Mucosa of rectum (tissue), 2 donors: ENCODE data around the gene DTD2.

Experiments
- H3K27ac ChIP-seq, 2 donors: one replicate each; pipeline ENCODE4 v1.7.0; 2013; ENCODE audit warnings: inconsistent platforms in 2 of 2, low read depth in 2 of 2, low read length in 2 of 2
- H3K27me3 ChIP-seq, 2 donors: one replicate each; pipeline ENCODE4 v1.7.0; 2013; ENCODE audit warnings: low read length in 2 of 2; ENCODE audit not compliant: control insufficient read depth in 2 of 2, insufficient read depth in 2 of 2
- H3K36me3 ChIP-seq, 2 donors: one replicate each; pipeline ENCODE4 v1.7.0; 2013; ENCODE audit warnings: low read length in 2 of 2; ENCODE audit not compliant: control insufficient read depth in 2 of 2, insufficient read depth in 2 of 2
- H3K4me1 ChIP-seq, 2 donors: one replicate each; pipeline ENCODE4 v1.7.0; 2013; ENCODE audit warnings: low read length in 2 of 2, mild to moderate bottlenecking in 1 of 2; ENCODE audit not compliant: control insufficient read depth in 2 of 2, insufficient read depth in 2 of 2
- H3K4me3 ChIP-seq, 2 donors: one replicate each; pipeline ENCODE4 v1.7.0; 2013; ENCODE audit warnings: low read length in 2 of 2
- H3K9ac ChIP-seq, 2 donors: one replicate each; pipeline ENCODE4 v1.7.0; 2013; ENCODE audit warnings: low read length in 2 of 2, low read depth in 1 of 2, mild to moderate bottlenecking in 1 of 2
- H3K9me3 ChIP-seq, 2 donors: one replicate each; pipeline ENCODE4 v1.7.0; 2013; ENCODE audit warnings: low read length in 2 of 2; ENCODE audit not compliant: control insufficient read depth in 2 of 2
- donor health status: healthy.
- donor health status: Normal muscosa, but diverticular disease.

DTD2 gene

DNA sequence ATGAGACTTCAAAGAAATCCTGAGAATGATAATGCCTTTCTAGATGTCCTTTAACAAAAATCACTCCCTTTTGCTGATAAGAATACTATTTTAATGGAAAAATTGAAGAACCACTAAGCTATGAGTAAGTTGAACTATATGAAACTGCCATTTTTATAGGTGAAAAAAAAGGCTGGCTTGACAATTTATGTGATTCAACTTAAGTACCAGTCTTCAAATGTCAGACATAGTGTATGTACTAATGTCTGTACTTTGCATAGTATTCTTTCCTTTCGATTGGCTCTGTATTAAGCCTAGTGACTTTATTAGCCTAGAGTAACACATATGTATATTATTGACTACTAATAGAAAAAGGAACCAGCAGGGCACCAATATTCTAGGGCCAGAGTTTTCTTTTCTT is 48.9 kb downstream of the DTD2 start:
- no peaks in the 10 kb centered on the region for H3K9me3 ChIP-seq
- no peak overlapping the region for H3K9ac ChIP-seq
- no peak overlapping the region for H3K27ac ChIP-seq
- no peak overlapping the region for H3K4me3 ChIP-seq
- H3K36me3 ChIP-seq: peaks cover 0 to 2% of the 10 kb centered on the region in 2 donors
- peaks cover 0 to 3% of the 10 kb centered on the region in 2 donors for H3K4me1 ChIP-seq
- H3K27me3 ChIP-seq: no peaks in the 10 kb centered on the region

DNA sequence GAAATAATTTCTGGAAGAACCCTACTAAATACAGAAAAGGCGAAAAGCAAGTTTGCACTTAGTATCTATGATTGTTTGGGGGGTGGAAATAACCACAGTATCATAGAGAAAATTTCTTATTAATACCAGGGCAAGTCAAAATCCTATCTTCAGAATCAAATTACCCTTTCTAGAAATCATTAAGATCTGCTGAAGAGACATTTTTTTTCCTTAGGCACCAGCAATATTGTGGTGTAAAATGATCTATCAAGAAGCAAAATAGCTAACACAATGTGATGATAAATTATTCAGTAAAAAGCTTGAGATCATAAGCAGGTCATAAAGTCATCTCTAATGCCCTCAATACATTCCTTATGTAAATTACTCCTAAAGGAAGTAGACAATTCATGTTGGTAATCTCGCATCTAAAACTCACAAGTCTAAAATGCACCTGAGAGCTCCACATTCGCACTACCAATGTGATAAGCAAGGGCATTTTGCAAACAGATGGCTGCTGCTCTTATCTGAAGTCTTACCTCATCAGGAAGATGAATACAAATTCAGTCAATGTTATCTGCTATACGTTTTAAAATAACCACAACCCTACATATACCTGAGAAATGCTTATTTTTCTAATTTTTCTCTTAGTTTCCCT is 51.6 kb downstream of the DTD2 start:
- Histone ChIP-seq H3K9me3 (no peaks in the 10 kb centered on the region), H3K4me1 (peaks cover 3% of the 10 kb centered on the region in 2 donors), H3K9ac (no peak overlapping the region), H3K36me3 (peaks cover 0 to 5% of the 10 kb centered on the region in 2 donors), H3K27me3 (no peaks in the 10 kb centered on the region), H3K4me3 (no peak overlapping the region), H3K27ac (no peak overlapping the region)

DNA sequence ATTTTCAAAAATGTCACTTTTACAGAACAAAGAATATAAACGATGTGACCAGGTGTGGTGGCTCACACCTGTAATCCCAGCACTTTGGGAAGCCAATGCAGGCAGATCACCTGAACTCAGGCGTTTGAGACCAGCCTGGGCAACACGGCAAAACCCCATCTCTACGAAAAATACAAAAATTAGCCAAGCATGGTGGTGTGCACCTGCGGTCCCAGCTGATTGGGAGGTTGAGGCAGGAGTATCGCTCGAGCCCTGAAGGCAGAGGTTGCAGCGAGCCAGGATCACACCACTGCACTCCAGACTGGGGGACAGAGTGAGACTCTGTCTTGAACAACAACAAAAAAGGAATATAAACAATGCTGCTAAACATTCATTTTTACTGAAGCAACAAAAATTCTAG is 52.2 kb downstream of the DTD2 start:
- H3K27me3 ChIP-seq: no peaks in the 10 kb centered on the region
- H3K36me3 ChIP-seq: peaks cover 0 to 7% of the 10 kb centered on the region in 2 donors
- peaks cover 3% of the 10 kb centered on the region in 2 donors for H3K4me1 ChIP-seq
- H3K27ac ChIP-seq: no peak overlapping the region
- H3K9me3 ChIP-seq: no peaks in the 10 kb centered on the region
- no peak overlapping the region for H3K9ac ChIP-seq
- no peak overlapping the region for H3K4me3 ChIP-seq

DNA sequence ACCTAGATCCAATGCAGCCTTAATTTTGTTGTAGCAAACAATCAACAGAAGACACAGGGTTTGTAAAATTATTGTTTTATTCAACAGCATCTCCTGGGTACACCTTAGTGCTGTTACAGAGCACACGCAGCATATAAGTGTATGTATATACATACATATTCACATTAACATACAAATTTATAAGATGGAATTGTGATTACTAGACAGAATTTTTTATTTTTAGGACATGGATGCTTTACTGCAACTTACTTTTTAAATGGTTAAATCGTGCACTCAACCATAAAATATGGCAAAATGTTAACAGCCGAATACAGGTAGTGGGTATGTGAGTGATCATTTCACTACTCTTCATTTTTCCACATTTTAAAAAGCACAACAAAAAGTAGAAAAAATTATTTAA is 53.6 kb downstream of the DTD2 start:
- Histone ChIP-seq H3K36me3 (peaks cover 3 to 12% of the 10 kb centered on the region in 2 donors), H3K9me3 (no peaks in the 10 kb centered on the region), H3K4me3 (no peak overlapping the region), H3K27ac (no peak overlapping the region), H3K4me1 (peaks cover 3% of the 10 kb centered on the region in 2 donors), H3K9ac (no peak overlapping the region), H3K27me3 (no peaks in the 10 kb centered on the region)

DNA sequence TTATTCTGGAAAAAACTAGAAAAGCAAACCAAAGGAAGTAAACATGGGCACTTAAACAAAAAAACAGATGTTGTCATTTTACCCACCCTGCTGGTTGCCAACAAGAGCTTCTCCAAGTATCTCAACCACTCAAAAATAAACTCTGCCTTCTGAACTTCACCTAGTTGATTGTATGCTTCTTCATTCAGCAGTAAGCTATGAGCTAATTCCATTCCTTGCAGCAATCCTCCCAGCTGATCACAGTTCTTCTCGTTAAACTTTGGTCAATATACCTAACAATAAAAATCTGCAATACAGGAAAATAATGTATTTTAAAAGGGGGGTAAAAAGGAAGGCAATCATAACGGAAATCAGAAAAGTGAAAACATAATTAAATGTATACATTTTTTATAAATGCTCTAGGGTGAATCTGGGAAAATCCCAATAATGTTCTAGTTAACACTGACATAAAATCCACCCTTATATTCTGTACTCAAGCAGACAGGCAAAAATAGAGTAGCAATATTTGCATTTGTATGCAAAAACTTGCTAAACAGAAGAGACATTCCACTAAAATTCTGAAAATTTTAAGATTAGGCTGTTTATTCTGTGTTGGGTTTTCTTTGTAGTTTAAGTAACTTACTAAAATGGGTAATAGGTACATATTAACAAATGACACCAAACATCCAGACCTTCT is 54.4 kb downstream of the DTD2 start:
- Histone ChIP-seq H3K4me1 (peaks cover 3% of the 10 kb centered on the region in 2 donors), H3K27me3 (no peaks in the 10 kb centered on the region), H3K36me3 (peaks cover 12 to 15% of the 10 kb centered on the region in 2 donors), H3K4me3 (no peak overlapping the region), H3K9ac (no peak overlapping the region), H3K27ac (no peak overlapping the region), H3K9me3 (no peaks in the 10 kb centered on the region)

DNA sequence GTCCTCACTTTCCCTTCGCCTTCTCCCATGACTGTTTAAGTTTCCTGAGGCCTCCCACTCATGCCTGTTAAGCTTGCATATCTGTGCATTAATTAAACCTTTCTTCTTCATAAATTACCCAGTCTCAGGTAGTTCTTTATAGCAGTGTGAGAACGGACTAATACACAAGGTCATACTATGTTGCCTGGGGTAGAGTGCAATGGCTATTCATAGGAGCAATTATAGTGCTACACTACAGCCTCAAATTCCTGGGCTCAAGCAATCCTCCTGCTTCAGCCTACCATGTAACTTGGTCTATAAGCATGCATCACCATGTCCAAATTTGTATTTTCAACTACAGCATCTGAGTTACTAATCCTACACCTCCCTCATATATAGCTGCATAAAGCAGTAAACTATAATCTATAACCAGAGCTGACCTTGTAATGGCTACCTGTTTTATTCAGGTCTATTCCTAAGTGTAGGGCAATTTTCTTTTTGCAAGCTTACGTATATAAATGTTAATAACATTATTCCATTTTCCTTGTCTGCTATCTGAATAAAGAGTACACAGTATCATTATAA is 55.9 kb downstream of the DTD2 start:
- Histone ChIP-seq H3K27ac (no peak overlapping the region), H3K27me3 (no peaks in the 10 kb centered on the region), H3K9me3 (no peaks in the 10 kb centered on the region), H3K4me3 (no peak overlapping the region), H3K9ac (no peak overlapping the region), H3K4me1 (peaks cover 3% of the 10 kb centered on the region in 2 donors), H3K36me3 (peaks cover 12 to 15% of the 10 kb centered on the region in 2 donors)

DNA sequence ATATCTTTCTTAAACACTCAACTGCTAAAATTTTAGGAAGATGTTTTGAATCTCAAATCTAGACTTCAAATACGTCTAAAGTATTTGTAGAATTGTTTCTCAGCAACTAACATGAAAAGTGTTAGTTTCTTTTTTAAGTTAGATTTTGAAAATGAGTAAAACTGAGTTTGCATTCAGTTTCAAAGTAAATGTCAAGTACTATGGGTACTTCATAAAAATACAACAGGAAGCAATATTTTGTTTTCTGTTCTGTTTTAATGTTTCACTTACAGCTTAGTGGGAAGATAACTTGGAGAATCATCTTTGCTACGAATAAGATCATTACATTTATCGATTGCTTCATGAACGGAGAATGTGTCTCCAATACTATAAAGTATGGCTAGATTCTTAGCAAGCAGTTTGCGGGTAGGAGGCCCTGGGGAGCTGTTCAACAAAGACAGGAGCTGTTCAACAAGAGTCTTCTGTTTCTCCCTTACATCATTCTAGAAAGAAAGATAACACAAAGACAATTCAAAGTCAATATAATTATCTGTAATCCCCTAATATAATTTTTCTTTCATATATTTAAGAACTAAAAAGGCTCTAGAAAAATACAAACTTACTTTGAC is 57.2 kb downstream of the DTD2 start:
- H3K36me3 ChIP-seq: peaks cover 12 to 21% of the 10 kb centered on the region in 2 donors
- H3K4me3 ChIP-seq: no peak overlapping the region
- no peaks in the 10 kb centered on the region for H3K9me3 ChIP-seq
- H3K27me3 ChIP-seq: no peaks in the 10 kb centered on the region
- peaks cover 3 to 11% of the 10 kb centered on the region in 2 donors for H3K4me1 ChIP-seq
- no peak overlapping the region for H3K27ac ChIP-seq
- H3K9ac ChIP-seq: no peak overlapping the region
